ENCODE results near the gene AP1M1.

Gene AP1M1

DNA sequence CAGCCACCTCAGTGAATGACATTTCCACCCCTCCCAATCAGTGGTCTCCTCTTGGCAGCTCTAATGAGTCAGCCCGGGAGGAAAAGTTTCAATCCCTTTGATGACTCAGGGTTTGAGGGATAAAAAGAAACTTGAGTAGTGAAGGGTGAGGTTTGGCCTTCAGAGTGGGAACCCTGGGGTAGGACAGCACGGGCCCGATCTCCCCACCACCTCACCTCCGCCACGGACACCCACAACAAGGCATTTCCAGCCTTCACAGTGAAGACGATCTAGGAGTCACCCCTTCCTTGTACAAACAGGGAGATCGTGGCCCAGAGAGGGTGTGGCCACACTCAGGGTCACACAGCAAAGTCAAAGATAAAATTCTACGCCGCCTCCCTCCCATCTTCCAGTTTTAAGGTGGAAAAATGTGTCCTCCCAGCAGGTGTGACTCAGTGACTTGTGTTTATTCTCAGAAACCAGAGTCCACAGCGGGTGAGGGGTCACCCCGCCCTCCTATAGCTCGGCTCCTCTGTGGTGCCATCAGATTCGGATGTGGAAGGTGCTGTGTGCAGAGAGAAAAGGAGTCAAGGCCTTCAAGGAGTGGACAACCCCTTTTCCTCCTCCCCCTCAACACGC lies 36.7 kb upstream of the AP1M1 start:
- Histone ChIP-seq H3K9me3 (ENCODE audit: control insufficient read depth, insufficient read depth, low read depth, low read length) (no peaks in the 10 kb centered on the region), H3K4me3 (ENCODE audit: low read depth, low read length) (no peak overlapping the region), H3K27ac (ENCODE audit: extremely low read depth, low read depth, low read length) (no peak overlapping the region), H3K36me3 (ENCODE audit: control insufficient read depth in 2 of 2, insufficient read depth in 1 of 2, low read length in 2 of 2) (no peaks in the 10 kb centered on the region), H3K4me1 (ENCODE audit: control insufficient read depth, insufficient read depth, low read length) (no peaks in the 10 kb centered on the region)
- ChIA-PET POLR2A (interaction anchor here (0.6 kb wide), 2 partner anchors 16 to 616 kb away, joined by 3 to 6 read pairs; no protein-coding TSS in a partner anchor), CTCF (interaction anchor here (1.0 kb wide), 1 partner anchor 24 kb away, joined by 4 read pairs; the partner anchor contains the start of gene FAM32A)
- TF ChIP-seq SCRT2 (tag by site-specific recombination; IDR thresholded peaks at IDR 0.05) (no peak), ZNF792 (tag by site-specific recombination; IDR thresholded peaks at IDR 0.05) (no peak), ZNF529 (tag by site-specific recombination; IDR thresholded peaks at IDR 0.05; ENCODE audit: insufficient replicate concordance) (no peak), ZNF24 (tag by site-specific recombination; IDR thresholded peaks at IDR 0.05) (peak; percentile 66; the same call in 1 of the 2 replicates), OSR2 (tag by site-specific recombination; IDR thresholded peaks at IDR 0.05) (no peak; the same call in 1 of the 2 replicates), ZNF350 (tag by site-specific recombination; IDR thresholded peaks at IDR 0.05) (no peak), SP7 (tag by site-specific recombination; IDR thresholded peaks at IDR 0.05) (peak; percentile 78), ZNF184 (tag by site-specific recombination; IDR thresholded peaks at IDR 0.05) (0 out of 2 replicates have a peak, but pooled peaks have one; percentile 18), ZBTB48 (tag by site-specific recombination; IDR thresholded peaks at IDR 0.05) (0 out of 2 replicates have a peak, but pooled peaks have one; percentile 17), ZNF48 (tag by site-specific recombination; IDR thresholded peaks at IDR 0.05) (no peak), KLF1 (tag by site-specific recombination; IDR thresholded peaks at IDR 0.05) (peak; percentile 22; the same call in 1 of the 2 replicates), ZNF610 (tag by site-specific recombination; IDR thresholded peaks at IDR 0.05; ENCODE audit: borderline replicate concordance) (no peak), WT1 (tag by site-specific recombination; IDR thresholded peaks at IDR 0.05) (peak; percentile 21; the same call in 1 of the 2 replicates), ZNF324 (tag by site-specific recombination; IDR thresholded peaks at IDR 0.05) (0 out of 2 replicates have a peak, but pooled peaks have one; percentile 15), ZNF366 (tag by site-specific recombination; conservative IDR thresholded peaks at IDR 0.05) (0 out of 2 replicates have a peak, but pooled peaks have one; percentile 17), ZNF423 (tag by site-specific recombination; IDR thresholded peaks at IDR 0.05) (no peak), ZNF555 (tag by site-specific recombination; conservative IDR thresholded peaks at IDR 0.05) (no peak), HOXA7 (CRISPR knock-in tag; IDR thresholded peaks at IDR 0.05; ENCODE audit: borderline replicate concordance) (no peak), ZEB2 (tag by site-specific recombination; IDR thresholded peaks at IDR 0.05) (peak; percentile 43; the same call in 1 of the 2 replicates), ZNF114 (tag by site-specific recombination; IDR thresholded peaks at IDR 0.05) (no peak), ZFP37 (tag by site-specific recombination; IDR thresholded peaks at IDR 0.05) (0 out of 2 replicates have a peak, but pooled peaks have one; percentile 33), KLF9 (tag by site-specific recombination; IDR thresholded peaks at IDR 0.05; ENCODE audit: low read depth) (no peak), ZBTB21 (tag by site-specific recombination; IDR thresholded peaks at IDR 0.05) (no peak)
- TF ChIP-seq, protein P1, sequence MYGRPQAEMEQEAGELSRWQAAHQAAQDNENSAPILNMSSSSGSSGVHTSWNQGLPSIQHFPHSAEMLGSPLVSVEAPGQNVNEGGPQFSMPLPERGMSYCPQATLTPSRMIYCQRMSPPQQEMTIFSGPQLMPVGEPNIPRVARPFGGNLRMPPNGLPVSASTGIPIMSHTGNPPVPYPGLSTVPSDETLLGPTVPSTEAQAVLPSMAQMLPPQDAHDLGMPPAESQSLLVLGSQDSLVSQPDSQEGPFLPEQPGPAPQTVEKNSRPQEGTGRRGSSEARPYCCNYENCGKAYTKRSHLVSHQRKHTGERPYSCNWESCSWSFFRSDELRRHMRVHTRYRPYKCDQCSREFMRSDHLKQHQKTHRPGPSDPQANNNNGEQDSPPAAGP (tag by site-specific recombination; IDR thresholded peaks at IDR 0.05), result peak; percentile 92
- TF ChIP-seq, protein P2, sequence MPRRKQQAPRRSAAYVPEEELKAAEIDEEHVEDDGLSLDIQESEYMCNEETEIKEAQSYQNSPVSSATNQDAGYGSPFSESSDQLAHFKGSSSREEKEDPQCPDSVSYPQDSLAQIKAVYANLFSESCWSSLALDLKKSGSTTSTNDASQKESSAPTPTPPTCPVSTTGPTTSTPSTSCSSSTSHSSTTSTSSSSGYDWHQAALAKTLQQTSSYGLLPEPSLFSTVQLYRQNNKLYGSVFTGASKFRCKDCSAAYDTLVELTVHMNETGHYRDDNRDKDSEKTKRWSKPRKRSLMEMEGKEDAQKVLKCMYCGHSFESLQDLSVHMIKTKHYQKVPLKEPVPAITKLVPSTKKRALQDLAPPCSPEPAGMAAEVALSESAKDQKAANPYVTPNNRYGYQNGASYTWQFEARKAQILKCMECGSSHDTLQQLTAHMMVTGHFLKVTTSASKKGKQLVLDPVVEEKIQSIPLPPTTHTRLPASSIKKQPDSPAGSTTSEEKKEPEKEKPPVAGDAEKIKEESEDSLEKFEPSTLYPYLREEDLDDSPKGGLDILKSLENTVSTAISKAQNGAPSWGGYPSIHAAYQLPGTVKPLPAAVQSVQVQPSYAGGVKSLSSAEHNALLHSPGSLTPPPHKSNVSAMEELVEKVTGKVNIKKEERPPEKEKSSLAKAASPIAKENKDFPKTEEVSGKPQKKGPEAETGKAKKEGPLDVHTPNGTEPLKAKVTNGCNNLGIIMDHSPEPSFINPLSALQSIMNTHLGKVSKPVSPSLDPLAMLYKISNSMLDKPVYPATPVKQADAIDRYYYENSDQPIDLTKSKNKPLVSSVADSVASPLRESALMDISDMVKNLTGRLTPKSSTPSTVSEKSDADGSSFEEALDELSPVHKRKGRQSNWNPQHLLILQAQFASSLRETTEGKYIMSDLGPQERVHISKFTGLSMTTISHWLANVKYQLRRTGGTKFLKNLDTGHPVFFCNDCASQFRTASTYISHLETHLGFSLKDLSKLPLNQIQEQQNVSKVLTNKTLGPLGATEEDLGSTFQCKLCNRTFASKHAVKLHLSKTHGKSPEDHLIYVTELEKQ (tag by site-specific recombination; IDR thresholded peaks at IDR 0.05; ENCODE audit: borderline replicate concordance), result 0 out of 2 replicates have a peak, but pooled peaks have one; percentile 13
- TF ChIP-seq, protein P3, sequence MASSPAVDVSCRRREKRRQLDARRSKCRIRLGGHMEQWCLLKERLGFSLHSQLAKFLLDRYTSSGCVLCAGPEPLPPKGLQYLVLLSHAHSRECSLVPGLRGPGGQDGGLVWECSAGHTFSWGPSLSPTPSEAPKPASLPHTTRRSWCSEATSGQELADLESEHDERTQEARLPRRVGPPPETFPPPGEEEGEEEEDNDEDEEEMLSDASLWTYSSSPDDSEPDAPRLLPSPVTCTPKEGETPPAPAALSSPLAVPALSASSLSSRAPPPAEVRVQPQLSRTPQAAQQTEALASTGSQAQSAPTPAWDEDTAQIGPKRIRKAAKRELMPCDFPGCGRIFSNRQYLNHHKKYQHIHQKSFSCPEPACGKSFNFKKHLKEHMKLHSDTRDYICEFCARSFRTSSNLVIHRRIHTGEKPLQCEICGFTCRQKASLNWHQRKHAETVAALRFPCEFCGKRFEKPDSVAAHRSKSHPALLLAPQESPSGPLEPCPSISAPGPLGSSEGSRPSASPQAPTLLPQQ (tag by site-specific recombination; IDR thresholded peaks at IDR 0.05), result no peak
- TF ChIP-seq, protein P4, sequence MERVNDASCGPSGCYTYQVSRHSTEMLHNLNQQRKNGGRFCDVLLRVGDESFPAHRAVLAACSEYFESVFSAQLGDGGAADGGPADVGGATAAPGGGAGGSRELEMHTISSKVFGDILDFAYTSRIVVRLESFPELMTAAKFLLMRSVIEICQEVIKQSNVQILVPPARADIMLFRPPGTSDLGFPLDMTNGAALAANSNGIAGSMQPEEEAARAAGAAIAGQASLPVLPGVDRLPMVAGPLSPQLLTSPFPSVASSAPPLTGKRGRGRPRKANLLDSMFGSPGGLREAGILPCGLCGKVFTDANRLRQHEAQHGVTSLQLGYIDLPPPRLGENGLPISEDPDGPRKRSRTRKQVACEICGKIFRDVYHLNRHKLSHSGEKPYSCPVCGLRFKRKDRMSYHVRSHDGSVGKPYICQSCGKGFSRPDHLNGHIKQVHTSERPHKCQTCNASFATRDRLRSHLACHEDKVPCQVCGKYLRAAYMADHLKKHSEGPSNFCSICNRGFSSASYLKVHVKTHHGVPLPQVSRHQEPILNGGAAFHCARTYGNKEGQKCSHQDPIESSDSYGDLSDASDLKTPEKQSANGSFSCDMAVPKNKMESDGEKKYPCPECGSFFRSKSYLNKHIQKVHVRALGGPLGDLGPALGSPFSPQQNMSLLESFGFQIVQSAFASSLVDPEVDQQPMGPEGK (tag by site-specific recombination; IDR thresholded peaks at IDR 0.05), result 0 out of 2 replicates have a peak, but pooled peaks have one; percentile 20
- TF ChIP-seq, protein P5, sequence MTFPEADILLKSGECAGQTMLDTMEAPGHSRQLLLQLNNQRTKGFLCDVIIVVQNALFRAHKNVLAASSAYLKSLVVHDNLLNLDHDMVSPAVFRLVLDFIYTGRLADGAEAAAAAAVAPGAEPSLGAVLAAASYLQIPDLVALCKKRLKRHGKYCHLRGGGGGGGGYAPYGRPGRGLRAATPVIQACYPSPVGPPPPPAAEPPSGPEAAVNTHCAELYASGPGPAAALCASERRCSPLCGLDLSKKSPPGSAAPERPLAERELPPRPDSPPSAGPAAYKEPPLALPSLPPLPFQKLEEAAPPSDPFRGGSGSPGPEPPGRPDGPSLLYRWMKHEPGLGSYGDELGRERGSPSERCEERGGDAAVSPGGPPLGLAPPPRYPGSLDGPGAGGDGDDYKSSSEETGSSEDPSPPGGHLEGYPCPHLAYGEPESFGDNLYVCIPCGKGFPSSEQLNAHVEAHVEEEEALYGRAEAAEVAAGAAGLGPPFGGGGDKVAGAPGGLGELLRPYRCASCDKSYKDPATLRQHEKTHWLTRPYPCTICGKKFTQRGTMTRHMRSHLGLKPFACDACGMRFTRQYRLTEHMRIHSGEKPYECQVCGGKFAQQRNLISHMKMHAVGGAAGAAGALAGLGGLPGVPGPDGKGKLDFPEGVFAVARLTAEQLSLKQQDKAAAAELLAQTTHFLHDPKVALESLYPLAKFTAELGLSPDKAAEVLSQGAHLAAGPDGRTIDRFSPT (tag by site-specific recombination; IDR thresholded peaks at IDR 0.05), result peak; percentile 60; the same call in 1 of the 2 replicates

All from HEK293 (cell line).